SK-N-SH (cell line): ENCODE results near the gene KLHDC7B.

Experiments used
- CHD2 ChIP-seq: fragments of 150-350 bp; IDR thresholded peaks from 2 replicates; pipeline ENCODE4 v1.6.1; 2018; ENCODE audit warnings: low read length; ENCODE audit not compliant: partially characterized antibody
- CTCF ChIP-seq: fragments of 200-600 bp; sonication (generic); IDR thresholded peaks from 2 replicates; pipeline ENCODE4 v1.6.1; 2017; ENCODE audit warnings: antibody characterized with exemption, mild to moderate bottlenecking, moderate library complexity
- EZH2phosphoT487 ChIP-seq: fragments of 200-600 bp; sonication (generic); IDR thresholded peaks from 2 replicates; pipeline ENCODE4 v1.6.1; 2017; ENCODE audit warnings: low read depth, mixed run types, mild to moderate bottlenecking, antibody characterized with exemption, moderate library complexity, borderline replicate concordance
- GABPA ChIP-seq: IDR thresholded peaks from 2 replicates; pipeline ENCODE4 v1.4.0; 2012; ENCODE audit warnings: low read depth, mild to moderate bottlenecking
- POLR2AphosphoS5 ChIP-seq: IDR thresholded peaks from 2 replicates; pipeline ENCODE4 v1.6.1; 2012; ENCODE audit warnings: low read depth, low read length
- RAD21 ChIP-seq: IDR thresholded peaks from 2 replicates; pipeline ENCODE4 v1.6.1; 2012; ENCODE audit warnings: mild to moderate bottlenecking, low read length
- REST ChIP-seq: IDR thresholded peaks from 2 replicates; pipeline ENCODE4 v1.6.1; 2012; ENCODE audit warnings: mild to moderate bottlenecking, low read depth, low read length, moderate library complexity
- TAF1 ChIP-seq: IDR thresholded peaks from 2 replicates; pipeline ENCODE4 v1.6.1; 2012; ENCODE audit warnings: low read depth, mild to moderate bottlenecking, low read length, moderate library complexity, borderline replicate concordance
- TEAD4 ChIP-seq: IDR thresholded peaks from 2 replicates; pipeline ENCODE4 v1.4.0; 2012; ENCODE audit warnings: mild to moderate bottlenecking, borderline replicate concordance; ENCODE audit not compliant: insufficient read depth

GRCh38 chr22:50597097-50597496 is 51.4 kb downstream of the KLHDC7B start:
- no peak for TF ChIP-seq CTCF
- no peak for TF ChIP-seq TAF1
- no peak for TF ChIP-seq CHD2
- TF ChIP-seq GABPA, result no peak
- no peak for TF ChIP-seq TEAD4
- no peak for TF ChIP-seq EZH2phosphoT487
- TF ChIP-seq RAD21, result no peak
- no peak for TF ChIP-seq POLR2AphosphoS5
- TF ChIP-seq REST, result no peak
